Adrenal gland (tissue), 12 donors: Measurements from ENCODE around the gene CISH. TPM values are rescaled to one million over a fixed set of nuclear protein-coding genes. Genes with fewer than 3 reads are reported as not detected.

ENCODE experiments used
- DNase-seq, 7 donors: peaks; one replicate each; pipeline ENCODE4 v3.0.0-alpha.2; 2019 to 2020
- H3K27ac ChIP-seq, 5 donors: fragments of 200-600 bp; sonication (generic) in 4 of 5; 1 replicate in 3 of 5; 2 replicates in 2 of 5; pipeline versions ENCODE4 v1.5.1 to v1.8.0; 2016 to 2020; ENCODE audit warnings: mild to moderate bottlenecking in 1 of 5
- H3K27me3 ChIP-seq: fragments of 200-600 bp; 2 replicates; pipeline ENCODE4 v1.8.0; 2021
- H3K36me3 ChIP-seq, 2 donors: fragments of 200-600 bp; replicated peaks in 1 of 2; 1 replicate in 1 of 2; 2 replicates in 1 of 2; pipeline versions ENCODE4 v1.5.1 to v1.8.0; 2018 to 2022
- H3K4me1 ChIP-seq, 2 donors: fragments of 200-600 bp; replicated peaks in 1 of 2; 1 replicate in 1 of 2; 2 replicates in 1 of 2; pipeline versions ENCODE4 v1.5.1 to v1.8.0; 2018 to 2021
- H3K4me3 ChIP-seq, 4 donors: fragments of 200-600 bp; sonication (generic) in 3 of 4; one replicate each; pipeline ENCODE4 v1.5.1; 2016 to 2018
- H3K9me3 ChIP-seq, 3 donors: fragments of 200-600 bp; sonication (generic) in 1 of 3; replicated peaks in 1 of 3; 1 replicate in 2 of 3; 2 replicates in 1 of 3; pipeline versions ENCODE4 v1.5.1 to v1.8.0; 2016 to 2021
- POLR2A ChIP-seq, 2 donors: fragments of 450-650 bp; IDR thresholded peaks; one replicate each; pipeline ENCODE4 v1.6.1; 2017; ENCODE audit warnings: antibody characterized with exemption in 2 of 2, mild to moderate bottlenecking in 2 of 2, moderate library complexity in 1 of 2
- WGBS, 4 donors: extraction: QIAGEN DNeasy Blood & Tissue Kit in 2 of 4; methylation state at CpG; one replicate each; pipeline versions ENCODE4 v1.1.5 to v1.1.7; 2013 to 2017; 5-methylcytosine and 5-hydroxymethylcytosine counted together
- intact Hi-C, 2 donors: fragments of 100-400 bp; cut with DNase I; formaldehyde crosslinking; loops; one replicate each; pipeline versions ENCODE4 v1.14.1 to v1.15.0; 2022 to 2023
- polyA plus RNA-seq, 3 donors: library from polyadenylated mRNA; stranded (reverse); fragments of 200-250 nt in 2 of 3; fragments of 350-450 nt in 1 of 3; fragmentation: Illumina TruSeq in 1 of 3; extraction: RNeasy Lipid Tissue Mini Kit (QIAGEN cat#74804) in 1 of 3; gene quantifications; one replicate each; pipeline ENCODE4 v1.2.3, GENCODE V29; 2013 to 2014
- total RNA-seq, 9 donors: library from RNA; depleted of rRNA in 4 of 9; stranded (reverse); fragments of >200 nt in 4 of 9; fragments of 120-200 nt in 1 of 9; fragmentation: NEBNext Ultra II Directional in 1 of 9; extraction: Animal tissue kit (Norgen Biotek cat#: 25700) in 1 of 9; gene quantifications; one replicate each; pipeline versions ENCODE4 v1.1.0 to v1.2.4, GENCODE V29; 2013 to 2023
- TF ChIP-seq, protein P1 (sequence below), 6 experiments: fragments of 450-650 bp in 4 of 6; fragments of 200-600 bp in 2 of 6; sonication (generic) in 1 of 6; IDR thresholded peaks; 1 replicate in 5 of 6; 2 replicates in 1 of 6; pipeline versions ENCODE4 v1.5.1 to v1.8.0; 2016 to 2021; ENCODE audit warnings: antibody characterized with exemption in 6 of 6, mild to moderate bottlenecking in 2 of 6, moderate library complexity in 1 of 6
- donor health status: healthy with polysubstance abuse.
- donor health status: Bipolar disorder and iron deficiency.
- donor health status: DM: yes; HTN: yes; CAD: no.
- donor health status: DM: no; HTN: no; CAD: no.
- donor health status: DM: no; HTN: no; CAD: no.
- donor health status: DM: yes; HTN: yes; CAD: no.

CISH gene
- total and polyA plus RNA-seq, 12 donors: 1.8 to 12.6 (median 5.1) TPM

DNA sequence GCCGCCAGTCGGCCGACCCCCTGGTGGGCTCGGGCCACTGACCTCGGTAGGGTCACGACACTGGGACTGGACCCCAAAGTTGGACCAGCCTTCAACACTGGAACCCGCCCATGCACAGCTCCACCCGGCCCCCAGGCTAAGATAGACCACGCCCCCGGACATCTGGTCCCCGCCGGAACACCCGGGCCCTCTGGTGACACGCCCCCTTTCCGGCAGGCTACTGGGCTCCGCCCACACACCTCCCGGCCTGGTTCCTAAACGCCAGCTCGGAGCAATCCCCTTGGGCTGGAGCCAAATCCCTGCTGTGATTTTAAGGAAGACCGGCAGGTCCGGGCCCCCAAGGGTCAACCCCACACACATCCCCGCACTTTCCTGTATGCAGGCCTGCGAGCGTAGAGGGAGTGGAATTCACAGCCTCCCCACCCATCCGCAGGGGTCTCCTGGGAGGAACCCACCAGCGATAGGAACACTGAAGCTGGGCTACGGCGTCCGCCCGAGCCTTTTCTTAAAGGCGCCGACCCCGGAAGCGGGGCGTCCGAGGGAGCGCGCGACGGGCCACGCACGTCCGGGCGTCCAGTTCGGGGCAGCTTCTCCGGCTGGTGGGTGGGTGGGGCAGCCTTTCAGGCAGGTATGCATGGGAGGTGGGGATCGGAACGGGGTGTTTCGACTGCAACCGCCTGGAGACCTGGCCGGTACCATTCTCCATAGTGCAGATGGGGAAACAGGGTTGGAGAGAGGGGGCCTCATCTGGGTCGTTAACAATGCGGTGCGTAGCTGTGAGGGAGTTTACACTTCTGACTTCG is 42.4 kb downstream of the CISH start, which contains the start of gene HEMK1:
TSS of gene HEMK1 (plus strand) at position 576 of the 803 bp plus-strand sequence. CDS start 1,583 bp downstream, outside the sequence.
- peak in 1 of 2 donors; percentile 60 for TF ChIP-seq POLR2A (IDR thresholded peaks at IDR 0.05)
- TF ChIP-seq, protein P1, sequence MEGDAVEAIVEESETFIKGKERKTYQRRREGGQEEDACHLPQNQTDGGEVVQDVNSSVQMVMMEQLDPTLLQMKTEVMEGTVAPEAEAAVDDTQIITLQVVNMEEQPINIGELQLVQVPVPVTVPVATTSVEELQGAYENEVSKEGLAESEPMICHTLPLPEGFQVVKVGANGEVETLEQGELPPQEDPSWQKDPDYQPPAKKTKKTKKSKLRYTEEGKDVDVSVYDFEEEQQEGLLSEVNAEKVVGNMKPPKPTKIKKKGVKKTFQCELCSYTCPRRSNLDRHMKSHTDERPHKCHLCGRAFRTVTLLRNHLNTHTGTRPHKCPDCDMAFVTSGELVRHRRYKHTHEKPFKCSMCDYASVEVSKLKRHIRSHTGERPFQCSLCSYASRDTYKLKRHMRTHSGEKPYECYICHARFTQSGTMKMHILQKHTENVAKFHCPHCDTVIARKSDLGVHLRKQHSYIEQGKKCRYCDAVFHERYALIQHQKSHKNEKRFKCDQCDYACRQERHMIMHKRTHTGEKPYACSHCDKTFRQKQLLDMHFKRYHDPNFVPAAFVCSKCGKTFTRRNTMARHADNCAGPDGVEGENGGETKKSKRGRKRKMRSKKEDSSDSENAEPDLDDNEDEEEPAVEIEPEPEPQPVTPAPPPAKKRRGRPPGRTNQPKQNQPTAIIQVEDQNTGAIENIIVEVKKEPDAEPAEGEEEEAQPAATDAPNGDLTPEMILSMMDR (IDR thresholded peaks at IDR 0.05): no peak
- Histone ChIP-seq H3K9me3 (no peaks in the 10 kb centered on the region), H3K27me3 (no peaks in the 10 kb centered on the region), H3K4me3 (peak within 1 kb of the TSS in 3 of 4 donors; percentile 2 to 82 (median 54)), H3K27ac (peak within 1 kb of the TSS in 4 of 5 donors; percentile 50 to 89 (median 75)), H3K36me3 (no peaks in the 10 kb centered on the region), H3K4me1 (peaks cover 12 to 29% of the 10 kb centered on the region in 2 donors)
- peak; percentile 98 to 99 (median 98) for DNase-seq
- intact Hi-C loops: no loop called here
- 0% methylated on average over 15 to 55 of the region's 55 CpGs for WGBS, 4 donors

DNA sequence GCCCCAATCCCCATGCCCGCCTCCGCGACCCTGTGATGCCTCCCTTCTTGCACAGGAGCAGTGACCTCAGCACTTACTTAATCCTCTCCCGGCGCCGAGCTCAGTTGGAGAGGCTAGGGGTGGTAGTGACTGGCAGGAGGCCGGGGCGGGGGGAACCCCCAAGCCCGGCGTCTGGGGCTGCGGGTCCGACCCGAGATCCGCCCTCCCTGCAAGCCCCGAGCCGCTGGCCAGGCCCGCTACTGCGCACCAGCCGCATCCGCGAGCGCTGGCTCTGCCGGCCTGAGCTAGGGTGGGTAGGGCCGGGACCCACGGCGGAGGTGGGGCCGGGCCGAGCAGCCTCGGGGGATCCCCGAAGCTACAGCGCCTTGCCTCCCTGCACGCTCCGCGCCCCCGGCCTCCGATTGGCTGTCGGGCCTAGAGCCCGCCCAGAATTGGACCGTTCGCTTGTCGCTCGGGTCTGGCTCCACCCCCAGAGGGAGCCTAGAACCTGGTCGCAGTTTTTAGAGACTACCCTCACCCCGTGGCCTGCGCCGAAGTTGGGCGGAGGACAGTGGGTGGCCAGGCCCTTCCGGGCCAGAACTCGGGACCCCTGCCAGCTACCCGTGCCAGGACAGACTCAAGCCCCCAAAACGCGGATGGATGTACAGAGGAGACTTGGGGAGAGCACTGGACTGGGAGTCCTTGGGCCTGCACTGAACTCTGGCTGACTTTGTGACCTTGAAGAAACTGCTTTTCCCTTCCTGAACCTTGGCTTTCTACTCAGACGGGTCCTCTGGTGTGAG is 44.0 kb downstream of the CISH start, which contains the start of gene C3orf18:
TSS of gene C3orf18 (minus strand) at position 362 of the 782 bp plus-strand sequence. CDS start 2,048 bp downstream, outside the sequence.
- WGBS, 4 donors: 0 to 2% (median 1%) methylated on average over 3 to 53 of the region's 53 CpGs
- Histone ChIP-seq H3K4me1 (peaks cover 12 to 29% of the 10 kb centered on the region in 2 donors), H3K4me3 (peak within 1 kb of the TSS; percentile 20 to 82 (median 33)), H3K9me3 (no peaks in the 10 kb centered on the region), H3K27me3 (no peaks in the 10 kb centered on the region), H3K27ac (peak within 1 kb of the TSS in 2 of 5 donors; percentile 56 to 89), H3K36me3 (no peaks in the 10 kb centered on the region)
- intact Hi-C loops: no loop called here
- TF ChIP-seq, protein P1 (IDR thresholded peaks at IDR 0.05): peak in 1 of 6 experiments; percentile 4
- TF ChIP-seq POLR2A (IDR thresholded peaks at IDR 0.05): peak; percentile 26 to 44
- DNase-seq: peak; percentile 92 to 95 (median 94)

DNA sequence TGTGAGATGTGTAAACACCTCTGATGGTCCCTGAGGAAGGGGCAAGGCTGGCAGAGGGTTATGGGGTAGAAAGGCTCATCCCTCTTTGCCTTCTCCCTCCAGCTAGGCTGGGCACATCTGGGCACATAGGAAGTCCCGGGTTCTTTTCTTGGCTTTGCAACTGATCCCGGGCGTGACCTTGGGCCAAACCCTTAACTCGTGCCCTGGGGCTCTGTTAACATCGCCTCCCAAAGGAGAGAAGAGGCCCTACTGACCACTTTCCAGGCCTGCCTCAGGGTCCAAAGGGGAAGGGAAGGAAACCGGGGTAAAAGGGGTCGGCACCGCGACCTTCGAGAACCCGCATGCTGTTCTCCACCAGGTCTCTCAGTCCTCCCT is 44.6 kb downstream of the CISH start:
- Histone ChIP-seq H3K4me3 (peak overlapping the region in 2 of 4 donors; percentile 32 to 65), H3K9me3 (no peaks in the 10 kb centered on the region), H3K36me3 (no peaks in the 10 kb centered on the region), H3K27me3 (no peaks in the 10 kb centered on the region), H3K4me1 (peaks cover 12 to 29% of the 10 kb centered on the region in 2 donors), H3K27ac (peak overlapping the region in 2 of 5 donors; percentile 42 to 56)
- peak in 2 of 7 donors; percentile 27 to 60 for DNase-seq
- WGBS, 4 donors: 3 to 15% (median 8%) methylated on average over 5 to 11 of the region's 11 CpGs
- no peak for TF ChIP-seq POLR2A (IDR thresholded peaks at IDR 0.05)
- TF ChIP-seq, protein P1 (IDR thresholded peaks at IDR 0.05): no peak
- intact Hi-C loops: no loop called here

DNA sequence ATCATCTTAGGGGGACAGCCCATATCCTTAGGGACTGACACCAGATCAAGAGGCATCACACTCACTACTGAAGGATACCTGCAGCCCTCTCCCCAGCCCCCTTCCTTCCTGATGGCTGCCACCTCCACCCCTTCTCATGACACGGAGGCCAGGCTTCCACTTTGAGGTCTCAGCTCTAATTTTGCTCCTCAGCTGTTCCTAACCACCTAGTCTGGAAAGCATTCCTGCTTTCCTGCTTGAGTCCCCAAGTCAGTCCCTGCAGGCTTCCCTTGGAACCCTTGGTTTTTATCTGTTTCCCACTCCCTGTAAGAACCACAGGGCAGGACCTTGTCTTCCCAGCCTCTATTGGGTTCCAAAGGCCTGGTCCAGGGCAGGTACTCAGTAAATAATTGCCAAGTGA is 47.3 kb downstream of the CISH start:
- TF ChIP-seq, protein P1 (IDR thresholded peaks at IDR 0.05): no peak
- no peak for TF ChIP-seq POLR2A (IDR thresholded peaks at IDR 0.05)
- peaks cover 5 to 20% of the 10 kb centered on the region in 2 donors for H3K4me1 ChIP-seq
- intact Hi-C loops: no loop called here
- DNase-seq: no peak
- H3K4me3 ChIP-seq: no peak overlapping the region
- H3K9me3 ChIP-seq: no peaks in the 10 kb centered on the region
- no peak overlapping the region for H3K27ac ChIP-seq
- H3K27me3 ChIP-seq: no peaks in the 10 kb centered on the region
- no peaks in the 10 kb centered on the region for H3K36me3 ChIP-seq
- WGBS, 4 donors: 75 to 88% (median 83%) methylated on average over 1 of the region's 1 CpG
